Measurements from ENCODE around the gene SHKBP1. TPM values are rescaled to one million over a fixed set of nuclear protein-coding genes. Genes with fewer than 3 reads are reported as not detected.

The SHKBP1 gene
- polyA plus RNA-seq, 1 donor, result 18.3 TPM

GRCh38 chr19:40632311-40633036 lies 55.8 kb downstream of the SHKBP1 start:
- no peak for DNase-seq (ENCODE audit: low read depth)

- DNase-seq (ENCODE audit: low read depth), result no peak
Measured at GRCh38 chr19:40633207-40633606, 56.5 kb downstream of the SHKBP1 start.

GRCh38 chr19:40638327-40638726 lies 61.7 kb downstream of the SHKBP1 start:
- no peak for DNase-seq (ENCODE audit: low read depth)

- DNase-seq (ENCODE audit: low read depth), result no peak
Measured at GRCh38 chr19:40639638-40639982, 62.9 kb downstream of the SHKBP1 start.

GRCh38 chr19:40640744-40641143 lies 64.1 kb downstream of the SHKBP1 start:
- no peak for DNase-seq (ENCODE audit: low read depth)

Other genes starting within 250 kb of the SHKBP1 start
- 77.2 TPM for gene C19orf47, start 228.5 kb upstream of the SHKBP1 start, polyA plus RNA-seq (ENCODE audit: insufficient read length)
- gene PLD3, start 228.2 kb upstream of the SHKBP1 start, polyA plus RNA-seq (ENCODE audit: insufficient read length), result 232 TPM
- gene HIPK4, start 186.7 kb upstream of the SHKBP1 start, polyA plus RNA-seq (ENCODE audit: insufficient read length), result 2.5 TPM
- gene PRX, start 163.5 kb upstream of the SHKBP1 start, polyA plus RNA-seq (ENCODE audit: insufficient read length), result 7.7 TPM
- gene SERTAD1, start 150.9 kb upstream of the SHKBP1 start, polyA plus RNA-seq (ENCODE audit: insufficient read length), result 5.8 TPM
- gene SERTAD3, start 132.5 kb upstream of the SHKBP1 start, polyA plus RNA-seq (ENCODE audit: insufficient read length), result 52.9 TPM
- 32.2 TPM for gene BLVRB, start 111.1 kb upstream of the SHKBP1 start, polyA plus RNA-seq (ENCODE audit: insufficient read length)
- gene SPTBN4, start 109.9 kb upstream of the SHKBP1 start, polyA plus RNA-seq (ENCODE audit: insufficient read length), result 0.33 TPM
- 239 TPM for gene LTBP4, start 24.5 kb downstream of the SHKBP1 start, polyA plus RNA-seq (ENCODE audit: insufficient read length)
- gene NUMBL, start 113.8 kb downstream of the SHKBP1 start, polyA plus RNA-seq (ENCODE audit: insufficient read length), result 32.6 TPM
- gene COQ8B, start 140.0 kb downstream of the SHKBP1 start, polyA plus RNA-seq (ENCODE audit: insufficient read length), result 18.7 TPM
- 9.9 TPM for gene ITPKC, start 140.2 kb downstream of the SHKBP1 start, polyA plus RNA-seq (ENCODE audit: insufficient read length)
- 8.5 TPM for gene ACTMAP, start 173.6 kb downstream of the SHKBP1 start, polyA plus RNA-seq (ENCODE audit: insufficient read length)
- 57.2 TPM for gene SNRPA, start 174.3 kb downstream of the SHKBP1 start, polyA plus RNA-seq (ENCODE audit: insufficient read length)
- 1.6 TPM for gene MIA, start 198.6 kb downstream of the SHKBP1 start, polyA plus RNA-seq (ENCODE audit: insufficient read length)
- 9.0 TPM for gene RAB4B, start 201.4 kb downstream of the SHKBP1 start, polyA plus RNA-seq (ENCODE audit: insufficient read length)
- 46.2 TPM for gene EGLN2, start 222.3 kb downstream of the SHKBP1 start, polyA plus RNA-seq (ENCODE audit: insufficient read length)

Data from forelimb muscle (tissue), 1 donor.